ENCODE measurements around the gene TNNI2.
"Not testable (repeated sequence)": the region's sequence is repeated elsewhere in the genome, so short reads cannot be mapped to it uniquely, and the experiment has no call there.

Gene TNNI2

DNA sequence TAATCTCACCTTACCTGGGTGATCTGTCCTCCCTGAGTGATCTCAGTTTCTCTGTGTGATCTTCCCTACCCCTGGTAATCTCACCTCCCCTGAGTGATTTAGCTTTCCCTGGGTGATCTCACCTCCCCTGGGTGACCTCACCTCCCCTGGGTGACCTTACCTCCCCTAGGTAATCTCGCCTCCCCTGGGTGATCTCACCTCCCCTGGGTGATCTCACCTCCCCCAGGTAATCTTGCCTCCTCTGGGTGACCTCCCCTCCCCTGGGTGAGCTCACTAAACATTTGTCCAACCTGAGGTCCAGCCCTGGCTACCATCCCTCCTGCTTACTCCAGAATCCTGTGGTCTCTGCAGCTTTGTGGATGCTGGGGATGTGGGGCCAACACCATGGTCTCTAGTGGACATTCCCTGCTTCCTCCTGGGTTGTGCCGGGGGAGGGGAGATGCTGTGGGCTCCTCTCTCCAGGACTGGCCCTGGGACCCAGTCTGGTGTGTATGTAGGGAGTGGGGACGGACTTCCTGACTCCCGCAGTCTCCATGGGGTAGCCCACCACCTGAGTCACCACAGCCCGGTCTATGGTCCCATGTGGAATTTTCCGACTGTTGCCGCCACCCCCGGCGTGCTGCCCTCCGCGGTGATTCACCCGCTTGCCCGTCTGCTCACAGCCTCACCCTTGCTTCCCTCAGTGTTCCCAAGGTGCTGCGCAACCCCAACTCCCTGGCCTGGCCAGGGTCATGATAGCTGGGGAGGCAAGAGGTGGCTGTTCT is 24.0 kb downstream of the TNNI2 start:
- no peak for DNase-seq

- DNase-seq: no peak
Observed at GRCh38 chr11:1863352-1864216, 24.8 kb downstream of the TNNI2 start.

GRCh38 chr11:1864231-1864630 is 25.4 kb downstream of the TNNI2 start:
- DNase-seq: no peak

DNA sequence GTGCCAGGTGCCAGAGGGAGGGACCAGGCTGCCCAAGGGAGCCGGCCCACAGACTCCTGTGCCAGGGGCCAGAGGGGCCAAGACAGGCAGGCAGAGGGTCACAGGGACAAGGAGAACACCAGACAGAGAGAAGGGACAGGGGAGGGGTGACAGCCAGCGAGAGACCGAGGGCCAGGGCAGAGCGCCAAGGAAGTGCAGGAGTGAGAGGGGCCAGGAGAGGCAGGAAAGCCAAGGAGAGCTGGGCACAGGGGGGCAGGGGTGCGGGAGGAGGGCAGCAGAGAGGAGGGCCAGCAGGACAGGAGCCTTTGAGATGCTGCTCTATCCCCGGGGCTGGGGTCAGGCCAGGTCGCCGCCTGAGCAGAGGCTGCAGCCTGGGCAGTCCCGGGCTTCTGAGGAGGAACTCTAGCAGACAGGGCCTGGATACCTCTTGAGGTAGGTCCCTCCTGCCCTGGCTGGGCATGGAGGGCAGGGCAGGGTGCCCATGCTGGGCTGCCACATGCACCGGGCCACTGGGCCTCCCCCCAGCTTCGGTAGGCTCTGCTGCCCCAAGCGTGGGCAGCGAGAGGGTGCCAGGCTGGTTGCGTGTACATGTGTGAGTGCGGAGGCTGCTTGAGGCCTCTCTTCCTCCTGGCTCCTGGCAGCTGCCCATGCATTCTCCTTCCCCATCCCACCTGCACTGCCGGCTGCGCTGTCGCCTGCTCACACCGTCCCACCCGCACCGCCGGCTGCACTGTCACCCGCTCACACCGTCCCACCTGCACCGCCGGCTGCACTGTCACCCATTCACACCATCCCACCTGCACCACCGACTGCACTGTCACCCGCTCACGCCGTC is 26.3 kb downstream of the TNNI2 start:
- DNase-seq: no peak

DNA sequence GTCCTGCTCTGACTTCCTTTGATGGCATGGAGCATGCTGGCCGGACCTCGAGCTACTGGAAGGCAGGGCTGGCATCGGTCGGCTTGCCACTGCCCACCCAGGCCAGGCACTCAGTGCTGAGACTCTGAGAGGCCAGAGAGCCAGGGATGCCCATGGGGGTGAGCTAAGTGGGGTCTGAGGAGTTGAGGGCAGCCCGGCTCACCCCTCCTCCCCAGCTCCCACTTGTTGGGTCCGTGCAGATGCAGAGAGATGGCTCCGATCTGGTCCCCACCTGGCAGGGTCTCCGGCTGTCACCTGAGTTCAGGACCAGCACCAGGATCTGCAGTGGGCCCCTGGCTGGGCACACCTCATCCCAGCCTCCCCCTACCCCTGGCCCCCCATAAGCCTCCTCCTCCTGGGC is 27.4 kb downstream of the TNNI2 start:
- DNase-seq: no peak

DNA sequence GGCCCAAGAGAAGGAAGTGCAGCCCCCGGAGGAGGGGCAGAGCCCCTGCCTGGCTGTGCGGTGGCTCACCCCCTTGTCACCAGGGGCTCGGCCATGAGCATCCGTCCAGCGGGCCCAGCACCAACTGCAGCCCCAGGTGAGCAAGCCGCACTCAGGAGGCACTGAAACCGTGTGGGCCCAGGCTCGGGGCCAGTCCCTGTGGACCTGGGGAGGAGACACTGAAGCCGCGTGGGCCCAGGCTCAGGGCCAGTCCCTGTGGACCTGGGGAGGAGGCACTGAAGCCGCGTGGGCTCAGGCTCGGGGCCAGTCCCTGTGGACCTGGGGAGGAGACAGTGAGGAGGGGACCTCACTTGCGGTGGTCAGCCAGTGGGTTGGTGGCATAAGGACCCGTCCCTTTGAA is 28.0 kb downstream of the TNNI2 start:
- DNase-seq: no peak

DNA sequence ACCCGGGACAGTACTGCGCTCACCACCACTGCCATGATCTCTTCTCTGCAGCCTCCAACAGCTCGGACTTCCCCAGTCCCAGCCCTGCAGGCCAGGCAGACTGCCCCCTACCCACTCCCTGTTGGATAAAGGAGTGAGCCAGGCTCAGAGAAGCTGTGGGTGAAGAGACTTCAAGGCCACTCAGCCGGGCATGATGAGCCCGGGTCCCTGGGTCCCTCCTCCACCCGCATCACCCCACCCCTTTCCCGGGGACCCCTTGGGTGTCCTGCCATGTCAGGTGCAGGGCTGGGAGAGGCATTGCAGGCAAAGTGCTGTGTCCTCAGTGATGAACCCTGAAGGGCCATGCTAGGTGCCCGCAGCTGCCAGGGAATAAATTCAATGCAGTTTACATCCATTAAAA is 28.6 kb downstream of the TNNI2 start:
- DNase-seq: no peak

DNA sequence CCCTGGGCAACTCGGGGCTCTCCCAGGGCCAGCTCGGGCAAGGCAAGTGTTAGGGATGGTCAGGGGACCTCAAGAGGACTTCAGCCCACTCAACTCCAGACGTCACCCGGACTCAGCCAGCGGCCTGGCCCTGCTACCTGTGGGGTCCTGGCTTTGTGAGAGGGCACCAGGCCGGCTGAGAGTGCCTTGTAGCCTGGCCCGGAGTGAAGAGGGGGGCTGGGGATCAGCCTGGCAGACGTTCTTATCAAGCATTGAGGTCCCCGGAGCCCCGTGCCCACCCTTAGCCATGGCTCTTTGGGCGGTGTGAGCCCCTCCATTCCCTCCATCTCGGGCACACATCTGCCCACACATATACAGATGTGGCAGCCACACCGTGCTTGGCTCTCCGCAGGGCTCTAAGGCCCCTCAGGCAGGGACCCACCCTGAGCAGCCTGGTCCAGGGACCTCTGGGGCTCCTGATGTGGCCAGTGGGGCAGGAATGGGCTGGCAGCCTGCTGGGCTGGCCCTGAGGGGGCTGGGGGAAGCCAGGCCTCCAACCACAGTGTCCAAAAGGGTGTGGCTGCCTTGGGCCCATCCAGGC is 29.4 kb downstream of the TNNI2 start:
- DNase-seq: no peak

DNA sequence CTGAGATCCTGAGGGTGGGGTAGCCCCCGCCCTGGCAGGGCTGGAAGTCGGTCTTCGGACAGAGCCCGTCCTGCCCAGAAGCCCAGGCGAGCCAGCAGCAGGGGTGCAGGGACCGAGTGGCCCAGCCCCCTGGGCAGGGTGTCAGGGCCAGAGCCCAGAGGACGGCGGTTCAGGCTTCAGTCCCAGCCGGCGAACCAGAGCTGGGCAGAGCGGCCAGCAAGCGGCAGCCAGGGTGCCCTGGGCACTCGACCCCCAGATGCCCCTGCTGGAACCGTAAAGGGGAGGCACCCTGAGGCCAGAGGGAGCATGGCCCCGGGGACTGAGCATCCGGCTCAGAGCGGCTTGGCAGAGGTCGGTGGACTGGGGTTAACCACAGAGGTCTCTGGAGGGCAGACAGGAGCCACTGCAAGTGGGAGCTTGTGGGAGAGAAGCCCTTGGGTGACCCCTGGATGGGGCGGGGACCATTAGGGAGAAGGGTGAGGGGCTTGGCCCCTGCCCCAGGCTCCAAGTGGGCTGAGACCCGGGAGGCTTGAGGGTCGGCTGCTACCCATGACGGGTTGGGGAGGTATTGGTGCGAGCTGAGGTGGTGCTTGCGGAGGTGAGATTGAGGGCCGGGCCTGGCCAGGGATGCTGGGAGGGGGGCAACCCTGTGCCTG is 30.0 kb downstream of the TNNI2 start:
- no peak for DNase-seq

DNA sequence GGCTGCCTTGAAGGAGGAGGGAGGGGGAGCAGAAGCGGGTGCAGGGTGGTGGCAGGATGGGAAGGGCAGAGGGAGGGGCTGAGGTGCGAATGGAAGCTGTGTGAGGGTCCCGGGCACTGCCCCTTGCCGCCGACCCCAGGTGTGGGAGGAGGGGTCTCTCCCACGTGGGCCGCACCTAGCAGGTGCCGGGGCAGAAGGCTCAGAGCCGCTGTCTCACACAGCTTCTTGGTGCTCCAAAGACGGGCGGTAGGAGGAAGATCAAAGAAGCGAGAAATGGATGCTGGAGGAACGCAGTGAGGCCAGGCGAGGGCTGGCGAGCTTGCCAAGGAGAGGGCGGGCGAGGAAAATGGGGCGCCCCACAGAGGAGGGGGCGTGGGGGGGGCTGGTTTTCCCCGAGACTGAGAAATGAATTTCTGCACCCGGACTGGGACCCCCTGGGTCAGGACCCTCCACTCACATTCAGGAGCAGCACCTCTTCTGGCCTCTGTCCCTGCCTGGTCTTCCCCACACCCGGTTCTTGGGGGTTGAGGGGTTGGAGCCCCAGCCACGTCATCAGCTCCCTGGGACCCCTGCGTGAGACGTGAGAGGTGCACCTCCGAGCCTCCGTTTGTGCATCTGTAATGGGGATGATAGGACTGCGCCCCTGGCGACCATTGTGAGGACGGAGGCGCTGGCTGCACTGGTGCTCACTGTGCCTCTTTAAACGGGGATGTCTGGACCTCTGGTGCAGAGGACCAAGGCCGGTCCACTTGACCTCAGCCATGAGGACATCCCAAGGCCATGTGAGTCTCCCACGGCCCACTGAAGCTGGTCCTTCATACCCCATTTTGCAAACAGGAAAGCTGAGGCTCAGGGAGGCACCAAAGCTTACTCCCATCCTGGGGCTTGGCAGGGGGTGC is 30.9 kb downstream of the TNNI2 start:
- DNase-seq: no peak

DNA sequence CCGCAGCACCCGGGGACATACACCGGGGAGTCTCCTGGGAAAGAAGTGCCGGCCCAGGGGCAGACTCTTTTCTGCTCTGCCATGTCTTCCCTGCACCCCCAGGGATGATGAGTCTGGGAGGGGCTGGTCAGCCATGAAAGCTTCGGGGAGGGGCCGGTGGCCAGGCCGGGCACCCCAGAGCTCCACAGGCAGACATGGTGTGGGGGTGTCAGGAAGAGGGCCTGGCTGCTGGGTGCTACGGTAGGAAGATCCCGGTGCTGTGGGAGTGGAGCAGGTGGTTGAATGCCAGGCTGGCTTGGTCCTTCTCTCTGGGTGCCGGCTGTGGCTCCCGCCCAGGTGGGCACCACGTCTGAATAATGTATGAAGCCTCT is 31.5 kb downstream of the TNNI2 start:
- no peak for DNase-seq

GRCh38 chr11:1870721-1871466 is 32.1 kb downstream of the TNNI2 start:
- DNase-seq: no peak

DNA sequence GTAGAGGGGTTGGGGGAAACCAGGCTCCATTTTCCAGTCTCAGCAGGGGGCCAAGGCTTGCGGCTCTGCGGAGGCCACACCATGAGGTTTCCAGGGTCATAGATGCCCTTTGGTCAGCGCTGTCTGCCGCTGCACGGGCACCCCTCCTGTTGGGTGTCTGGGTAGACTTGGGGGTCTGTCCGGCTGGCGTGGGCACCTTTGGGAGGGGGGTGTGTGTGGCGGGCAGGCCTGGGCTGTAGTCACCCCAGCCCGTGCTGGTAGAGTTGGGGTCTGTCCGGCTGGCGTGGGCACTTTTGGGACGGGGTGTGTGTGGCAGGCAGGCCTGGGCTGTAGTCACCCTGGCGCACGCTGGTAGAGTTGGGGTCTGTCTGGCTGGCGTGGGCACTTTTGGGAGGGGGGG is 32.8 kb downstream of the TNNI2 start:
- DNase-seq: no peak

DNA sequence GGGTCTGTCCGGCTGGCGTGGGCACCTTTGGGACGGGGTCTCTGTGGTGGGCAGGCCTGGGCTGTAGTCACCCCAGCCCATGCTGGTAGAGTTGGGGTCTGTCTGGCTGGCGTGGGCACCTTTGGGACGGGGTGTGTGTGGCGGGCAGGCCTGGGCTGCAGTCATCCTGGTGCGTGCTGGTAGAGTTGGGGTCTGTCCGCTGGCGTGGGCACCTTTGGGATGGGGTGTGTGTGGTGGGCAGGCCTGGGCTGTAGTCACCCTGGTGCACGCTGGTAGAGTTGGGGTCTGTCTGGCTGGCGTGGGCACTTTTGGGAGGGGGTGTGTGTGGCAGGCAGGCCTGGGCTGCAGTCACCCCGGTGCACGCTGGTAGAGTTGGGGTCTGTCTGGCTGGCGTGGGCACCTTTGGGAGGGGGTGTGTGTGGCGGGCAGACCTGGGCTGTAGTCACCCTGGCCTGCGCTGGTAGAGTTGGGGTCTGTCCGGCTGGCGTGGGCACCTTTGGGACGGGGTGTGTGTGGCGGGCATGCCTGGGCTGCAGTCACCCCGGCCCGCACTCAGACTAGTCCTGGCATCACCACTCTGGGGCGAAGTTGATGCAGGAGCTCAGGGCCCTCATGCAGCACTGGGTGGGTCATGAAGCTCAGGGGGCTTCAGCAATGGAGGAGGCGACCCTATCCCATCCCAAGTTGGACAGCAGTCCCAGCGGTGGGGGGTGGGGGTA is 33.6 kb downstream of the TNNI2 start:
- DNase-seq: no peak

DNA sequence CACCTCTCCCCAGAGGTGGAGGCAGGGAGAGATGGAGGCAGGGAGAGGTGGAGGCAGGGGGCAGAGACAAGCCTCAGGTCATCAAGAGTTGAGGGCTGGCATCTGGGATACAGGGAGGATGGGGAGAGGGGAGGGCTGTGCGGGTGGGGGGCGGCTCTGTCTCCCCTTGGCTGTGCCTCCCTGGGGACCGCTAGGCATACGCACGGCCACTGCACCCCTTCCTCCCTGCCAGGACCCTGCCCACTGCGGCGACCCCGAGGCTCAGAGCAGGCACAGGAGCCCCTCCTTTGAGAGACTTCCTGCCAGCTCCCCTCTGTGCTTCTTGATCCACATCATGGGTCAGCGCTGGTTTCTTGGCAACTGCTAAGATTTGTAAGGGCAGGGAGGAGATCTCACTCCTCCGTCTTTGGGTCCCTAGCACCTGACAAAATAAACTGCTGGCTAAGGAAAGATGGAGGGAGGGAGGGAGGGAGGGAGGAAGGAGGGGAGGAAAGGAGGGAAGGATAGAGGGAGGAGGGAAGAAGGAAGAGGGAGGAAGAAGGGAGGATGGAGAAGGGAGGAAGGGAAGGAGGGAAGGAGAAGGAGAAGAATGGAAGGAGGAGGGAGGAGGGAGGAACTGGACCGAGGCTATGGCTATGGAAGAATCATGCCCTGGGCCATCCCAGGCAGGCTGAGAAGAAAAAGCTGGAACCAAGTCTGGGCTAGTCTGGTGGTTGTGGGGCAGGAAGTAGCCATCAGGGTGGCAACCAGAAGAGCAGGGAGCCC is 34.4 kb downstream of the TNNI2 start:
- no peak for DNase-seq

- DNase-seq: not testable (repeated sequence)
Observed at GRCh38 chr11:1873813-1874150, 35.0 kb downstream of the TNNI2 start.

GRCh38 chr11:1874441-1875092 is 35.8 kb downstream of the TNNI2 start:
- not testable (repeated sequence) for DNase-seq

DNA sequence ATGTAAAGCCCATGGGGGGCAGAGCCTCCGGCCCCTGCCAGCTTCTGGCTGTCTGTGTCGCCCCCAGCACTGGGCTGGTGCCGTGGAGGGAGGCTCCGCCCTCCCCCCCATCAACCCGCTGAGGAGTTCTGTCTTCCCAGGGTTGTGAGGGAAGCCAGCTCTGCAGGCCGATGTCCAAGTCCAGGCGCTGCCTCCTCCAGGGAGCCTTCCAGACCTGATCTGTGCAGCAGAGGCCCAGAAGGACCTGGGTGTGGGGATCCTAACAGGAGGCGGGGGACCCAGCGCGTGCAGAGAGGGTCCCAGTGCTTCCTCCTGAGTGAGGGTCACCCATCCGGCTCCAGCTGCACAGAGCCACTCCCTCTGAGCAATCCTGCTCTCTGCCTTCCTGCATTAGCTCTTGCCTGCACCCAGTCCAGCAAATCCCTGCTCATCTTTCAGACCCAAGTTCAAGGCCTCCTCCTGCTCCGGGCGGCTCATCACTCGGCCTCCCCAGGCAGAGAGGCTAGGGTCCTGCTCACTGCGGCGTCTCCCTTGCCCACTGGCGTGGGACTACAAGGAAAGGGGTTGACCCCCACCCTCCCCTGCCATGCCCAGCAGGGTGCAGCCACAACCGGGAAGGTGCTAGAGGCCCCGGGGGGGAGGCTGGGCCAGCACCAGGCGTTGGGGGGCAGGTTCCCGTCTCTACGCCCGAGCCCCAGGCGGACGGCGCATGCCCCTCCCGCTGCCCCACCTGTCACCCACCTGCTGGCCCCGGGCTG is 36.5 kb downstream of the TNNI2 start:
- DNase-seq: no peak
